Measurements from ENCODE around the gene NR6A1. TPM values are rescaled to one million over a fixed set of nuclear protein-coding genes. Genes with fewer than 3 reads are reported as not detected.

Gene NR6A1
- polyA plus RNA-seq, 1 donor from 2014 or later, result 4.3 TPM

DNA sequence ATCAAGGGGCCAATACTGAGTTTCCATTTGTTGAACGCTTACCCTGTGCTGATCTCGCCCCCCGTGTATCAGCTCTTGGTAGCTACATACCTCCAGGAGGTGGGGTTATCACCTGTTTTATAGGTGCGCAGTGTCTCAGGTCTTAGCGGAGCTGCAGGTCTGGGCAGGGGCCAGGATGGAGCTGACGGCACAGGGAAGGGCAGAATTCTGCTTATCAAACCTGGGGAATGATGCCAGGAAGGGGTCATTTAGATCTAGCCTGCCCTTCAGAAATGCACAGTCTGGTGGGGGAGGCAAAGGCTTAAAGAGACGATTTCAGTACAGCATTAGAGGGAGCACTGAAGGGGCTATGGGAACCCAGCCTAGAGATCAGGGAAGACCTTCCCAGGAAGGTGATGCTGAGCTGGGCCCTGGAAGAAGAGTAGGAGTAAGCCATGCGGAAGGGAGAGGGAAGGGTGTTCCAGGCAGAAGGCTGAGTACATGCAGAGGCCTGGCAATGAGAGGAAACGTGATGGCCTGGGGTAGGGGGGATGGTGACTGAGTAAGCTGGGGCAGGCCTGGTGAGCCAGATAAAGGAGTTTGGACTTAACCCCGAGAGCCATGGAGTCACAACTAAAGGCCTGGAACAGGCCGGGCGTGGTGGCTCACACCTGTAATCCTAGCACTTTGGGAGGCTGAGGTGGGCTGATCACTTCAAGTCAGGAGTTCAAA lies 37.3 kb upstream of the NR6A1 start:
- no peak overlapping the region for H3K4me2 ChIP-seq (ENCODE audit: low read length)
- no peak overlapping the region for H3K4me3 ChIP-seq (ENCODE audit: low read length)
- TF ChIP-seq MXI1 (conservative IDR thresholded peaks at IDR 0.05; ENCODE audit: poor library complexity, severe bottlenecking), result no peak
- TF ChIP-seq SMC3 (conservative IDR thresholded peaks at IDR 0.05; ENCODE audit: poor library complexity), result no peak
- TF ChIP-seq EZH2 (IDR thresholded peaks at IDR 0.05; ENCODE audit: borderline replicate concordance, insufficient read depth, low read length, poor library complexity, severe bottlenecking), result no peak
- TF ChIP-seq, protein P1, sequence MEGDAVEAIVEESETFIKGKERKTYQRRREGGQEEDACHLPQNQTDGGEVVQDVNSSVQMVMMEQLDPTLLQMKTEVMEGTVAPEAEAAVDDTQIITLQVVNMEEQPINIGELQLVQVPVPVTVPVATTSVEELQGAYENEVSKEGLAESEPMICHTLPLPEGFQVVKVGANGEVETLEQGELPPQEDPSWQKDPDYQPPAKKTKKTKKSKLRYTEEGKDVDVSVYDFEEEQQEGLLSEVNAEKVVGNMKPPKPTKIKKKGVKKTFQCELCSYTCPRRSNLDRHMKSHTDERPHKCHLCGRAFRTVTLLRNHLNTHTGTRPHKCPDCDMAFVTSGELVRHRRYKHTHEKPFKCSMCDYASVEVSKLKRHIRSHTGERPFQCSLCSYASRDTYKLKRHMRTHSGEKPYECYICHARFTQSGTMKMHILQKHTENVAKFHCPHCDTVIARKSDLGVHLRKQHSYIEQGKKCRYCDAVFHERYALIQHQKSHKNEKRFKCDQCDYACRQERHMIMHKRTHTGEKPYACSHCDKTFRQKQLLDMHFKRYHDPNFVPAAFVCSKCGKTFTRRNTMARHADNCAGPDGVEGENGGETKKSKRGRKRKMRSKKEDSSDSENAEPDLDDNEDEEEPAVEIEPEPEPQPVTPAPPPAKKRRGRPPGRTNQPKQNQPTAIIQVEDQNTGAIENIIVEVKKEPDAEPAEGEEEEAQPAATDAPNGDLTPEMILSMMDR (IDR thresholded peaks at IDR 0.05; ENCODE audit: poor library complexity, severe bottlenecking), result no peak
- no peak for TF ChIP-seq TAF1 (IDR thresholded peaks at IDR 0.05; ENCODE audit: low read depth)
- no peaks in the 10 kb centered on the region for H4K20me1 ChIP-seq (ENCODE audit: insufficient read depth)
- no peaks in the 10 kb centered on the region for H3F3A ChIP-seq (ENCODE audit: insufficient read depth, low read length, poor library complexity, severe bottlenecking)
- H3K9me2 ChIP-seq (ENCODE audit: insufficient read depth, low read length), result no peaks in the 10 kb centered on the region
- H3K36me3 ChIP-seq (ENCODE audit: insufficient read depth, low read length), result no peaks in the 10 kb centered on the region
- no peak overlapping the region for H3K27ac ChIP-seq (ENCODE audit: low read length)
- no peaks in the 10 kb centered on the region for H3K9me3 ChIP-seq (ENCODE audit: low read length)
- no peak overlapping the region for H3K9ac ChIP-seq (ENCODE audit: low read length)
- no peak overlapping the region for H2AFZ ChIP-seq (ENCODE audit: low read depth, low read length)
- H3K27me3 ChIP-seq (ENCODE audit: insufficient read depth, low read depth, low read length), result no peaks in the 10 kb centered on the region
- H3K79me2 ChIP-seq (replicated peaks; ENCODE audit: insufficient read depth, low read length), result no peaks in the 10 kb centered on the region

DNA sequence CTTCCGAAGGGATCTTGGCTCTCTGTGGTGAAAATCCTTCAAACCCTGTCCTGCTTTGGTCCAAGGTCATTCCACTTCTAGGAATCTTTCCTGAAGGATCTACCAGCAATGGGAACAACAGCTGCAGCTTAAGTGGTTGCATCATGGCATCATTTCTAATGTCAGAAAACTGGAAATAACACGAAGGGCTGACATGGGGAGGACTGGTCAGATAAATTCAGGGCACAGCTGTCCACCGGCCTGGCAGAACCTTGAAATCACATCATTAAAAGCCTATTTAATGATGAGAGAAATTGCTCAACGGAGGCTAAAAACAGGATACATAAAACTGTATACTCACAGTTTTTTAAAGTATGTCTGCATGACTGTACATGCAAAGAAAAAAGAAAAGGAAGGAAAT lies 34.1 kb upstream of the NR6A1 start:
- Histone ChIP-seq H3K9me3 (ENCODE audit: low read length) (no peaks in the 10 kb centered on the region), H4K20me1 (ENCODE audit: insufficient read depth) (no peaks in the 10 kb centered on the region), H3F3A (ENCODE audit: insufficient read depth, low read length, poor library complexity, severe bottlenecking) (no peaks in the 10 kb centered on the region), H3K9ac (ENCODE audit: low read length) (no peak overlapping the region), H3K4me2 (ENCODE audit: low read length) (no peak overlapping the region), H3K36me3 (ENCODE audit: insufficient read depth, low read length) (no peaks in the 10 kb centered on the region), H2AFZ (ENCODE audit: low read depth, low read length) (no peak overlapping the region), H3K4me3 (ENCODE audit: low read length) (no peak overlapping the region), H3K9me2 (ENCODE audit: insufficient read depth, low read length) (no peaks in the 10 kb centered on the region), H3K79me2 (replicated peaks; ENCODE audit: insufficient read depth, low read length) (no peaks in the 10 kb centered on the region), H3K27me3 (ENCODE audit: insufficient read depth, low read depth, low read length) (no peaks in the 10 kb centered on the region), H3K27ac (ENCODE audit: low read length) (no peak overlapping the region)
- TF ChIP-seq EP300 (conservative IDR thresholded peaks at IDR 0.05; ENCODE audit: poor library complexity, severe bottlenecking) (no peak), POLR2AphosphoS5 (IDR thresholded peaks at IDR 0.05) (no peak), EZH2 (IDR thresholded peaks at IDR 0.05; ENCODE audit: borderline replicate concordance, insufficient read depth, low read length, poor library complexity, severe bottlenecking) (no peak), MXI1 (conservative IDR thresholded peaks at IDR 0.05; ENCODE audit: poor library complexity, severe bottlenecking) (no peak), SMC3 (conservative IDR thresholded peaks at IDR 0.05; ENCODE audit: poor library complexity) (no peak), RAD21 (conservative IDR thresholded peaks at IDR 0.05) (no peak), REST (IDR thresholded peaks at IDR 0.05; ENCODE audit: borderline replicate concordance) (no peak), TAF1 (IDR thresholded peaks at IDR 0.05; ENCODE audit: low read depth) (no peak)
- TF ChIP-seq, protein P1 (IDR thresholded peaks at IDR 0.05; ENCODE audit: poor library complexity, severe bottlenecking), result no peak
